AG08396 (cell line): ENCODE measurements around the gene TAS2R16.
"Not testable (repeated sequence)": the region's sequence is repeated elsewhere in the genome, so short reads cannot be mapped to it uniquely, and the experiment has no call there.

Experiments used
- DNase-seq: peaks from one replicate; pipeline ENCODE4 v3.0.0; 2012; ENCODE audit warnings: low spot score, mixed read lengths

Gene TAS2R16

GRCh38 chr7:122972056-122972455 lies 23.4 kb downstream of the TAS2R16 start:
- DNase-seq = no peak

GRCh38 chr7:122970740-122971725 lies 24.5 kb downstream of the TAS2R16 start:
- no peak for DNase-seq

- no peak for DNase-seq
These were observed 27.1 kb downstream of the TAS2R16 start for GRCh38 chr7:122968389-122968788.

GRCh38 chr7:122965306-122965705 lies 30.2 kb downstream of the TAS2R16 start:
- DNase-seq = no peak

- not testable (repeated sequence) for DNase-seq
These were observed 41.8 kb downstream of the TAS2R16 start for GRCh38 chr7:122953678-122954077.

- DNase-seq = no peak
These were observed 44.5 kb downstream of the TAS2R16 start for GRCh38 chr7:122951006-122951405.

- no peak for DNase-seq
These were observed 46.3 kb downstream of the TAS2R16 start for GRCh38 chr7:122949186-122949585.
